Endothelial cell of umbilical vein (primary cell): ENCODE data around the gene TTC34.
"Not testable (repeated sequence)": the region's sequence is repeated elsewhere in the genome, so short reads cannot be mapped to it uniquely, and the experiment has no call there.

ENCODE experiments used
- MAX ChIP-seq: IDR thresholded peaks from 2 replicates; pipeline ENCODE4 v1.6.1; 2011; ENCODE audit not compliant: insufficient read depth, insufficient read length
- POLR2A ChIP-seq: IDR thresholded peaks from 2 replicates; pipeline ENCODE4 v1.6.1; 2012; ENCODE audit warnings: low read depth, mild to moderate bottlenecking, control low read depth, low read length
- TF ChIP-seq, protein P1 (sequence below), 2 donors: IDR thresholded peaks; 1 replicate in 1 of 2; 2 replicates in 1 of 2; pipeline ENCODE4 v1.5.1; 2011; ENCODE audit warnings: low read length in 2 of 2, mild to moderate bottlenecking in 2 of 2, moderate library complexity in 2 of 2, control low read depth in 1 of 2, inconsistent platforms in 1 of 2, low read depth in 1 of 2; ENCODE audit not compliant: insufficient read depth in 1 of 2; ENCODE audit errors: extremely low read depth in 1 of 2

- not testable (repeated sequence) for TF ChIP-seq POLR2A, MAX
- TF ChIP-seq, protein P1, sequence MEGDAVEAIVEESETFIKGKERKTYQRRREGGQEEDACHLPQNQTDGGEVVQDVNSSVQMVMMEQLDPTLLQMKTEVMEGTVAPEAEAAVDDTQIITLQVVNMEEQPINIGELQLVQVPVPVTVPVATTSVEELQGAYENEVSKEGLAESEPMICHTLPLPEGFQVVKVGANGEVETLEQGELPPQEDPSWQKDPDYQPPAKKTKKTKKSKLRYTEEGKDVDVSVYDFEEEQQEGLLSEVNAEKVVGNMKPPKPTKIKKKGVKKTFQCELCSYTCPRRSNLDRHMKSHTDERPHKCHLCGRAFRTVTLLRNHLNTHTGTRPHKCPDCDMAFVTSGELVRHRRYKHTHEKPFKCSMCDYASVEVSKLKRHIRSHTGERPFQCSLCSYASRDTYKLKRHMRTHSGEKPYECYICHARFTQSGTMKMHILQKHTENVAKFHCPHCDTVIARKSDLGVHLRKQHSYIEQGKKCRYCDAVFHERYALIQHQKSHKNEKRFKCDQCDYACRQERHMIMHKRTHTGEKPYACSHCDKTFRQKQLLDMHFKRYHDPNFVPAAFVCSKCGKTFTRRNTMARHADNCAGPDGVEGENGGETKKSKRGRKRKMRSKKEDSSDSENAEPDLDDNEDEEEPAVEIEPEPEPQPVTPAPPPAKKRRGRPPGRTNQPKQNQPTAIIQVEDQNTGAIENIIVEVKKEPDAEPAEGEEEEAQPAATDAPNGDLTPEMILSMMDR (IDR thresholded peaks at IDR 0.05; ENCODE audit: extremely low read depth in 1 of 2, insufficient read depth in 1 of 2, low read depth in 1 of 2, low read length in 2 of 2), result not testable (repeated sequence)
Observed at GRCh38 chr1:2754597-2754996, 46.9 kb downstream of the TTC34 start.
